HL-60 (cell line): Measurements from ENCODE around the gene PRAME.

Experiments
- DNase-seq, 2 experiments: peaks; one replicate each; pipeline ENCODE4 v3.0.0-alpha.2; 2010 to 2020; ENCODE audit warnings: low read depth in 1 of 2, low spot score in 1 of 2
- H3K27ac ChIP-seq: fragments of 250-450 bp; sonication (Bioruptor Pico); replicated peaks from 2 replicates; pipeline ENCODE4 v1.5.1; 2020; ENCODE audit warnings: mild to moderate bottlenecking, moderate library complexity
- H3K27me3 ChIP-seq: fragments of 250-450 bp; sonication (Bioruptor Pico); 2 replicates; pipeline ENCODE4 v1.5.1; 2021; ENCODE audit warnings: mild to moderate bottlenecking, moderate library complexity; ENCODE audit not compliant: insufficient read depth, poor library complexity, severe bottlenecking
- H3K4me3 ChIP-seq: replicated peaks from 2 replicates; pipeline ENCODE4 v1.5.1; 2011; ENCODE audit warnings: mild to moderate bottlenecking, control low read depth, low read length; ENCODE audit not compliant: insufficient read depth
- CTCF ChIP-seq: IDR thresholded peaks from one replicate; pipeline ENCODE4 v1.5.1; 2011; ENCODE audit warnings: low read length, control low read depth, inconsistent platforms; ENCODE audit not compliant: insufficient read depth
- GABPA ChIP-seq: IDR thresholded peaks from 2 replicates; pipeline ENCODE4 v1.6.1; 2012; ENCODE audit warnings: low read depth
- POLR2AphosphoS5 ChIP-seq: IDR thresholded peaks from 2 replicates; pipeline ENCODE4 v1.6.1; 2012; ENCODE audit warnings: low read depth
- REST ChIP-seq: IDR thresholded peaks from 2 replicates; pipeline ENCODE4 v1.6.1; 2012; ENCODE audit warnings: low read depth; ENCODE audit not compliant: insufficient replicate concordance
- SPI1 ChIP-seq: IDR thresholded peaks from 2 replicates; pipeline ENCODE4 v1.6.1; 2012; ENCODE audit warnings: low read depth, mild to moderate bottlenecking, borderline replicate concordance

PRAME gene

GRCh38 chr22:22558071-22558971 lies 744 bp downstream of the PRAME start:
- H3K27ac ChIP-seq, result peak overlapping the region; percentile 92
- no peaks in the 10 kb centered on the region for H3K27me3 ChIP-seq
- DNase-seq, result peak in 1 of 2 experiments; percentile 14
- TF ChIP-seq REST, result no peak
- no peak for TF ChIP-seq GABPA
- TF ChIP-seq SPI1, result no peak
- no peak for TF ChIP-seq POLR2AphosphoS5
- H3K4me3 ChIP-seq, result peak overlapping the region; percentile 53

GRCh38 chr22:22556995-22557925 lies 1.8 kb downstream of the PRAME start:
- peak in 1 of 2 experiments; percentile 87 for DNase-seq

More at GRCh38 chr22:22556995-22557925, 1.8 kb downstream of the PRAME start:
- Histone ChIP-seq H3K27me3 (no peaks in the 10 kb centered on the region), H3K4me3 (peak overlapping the region; percentile 57), H3K27ac (peak overlapping the region; percentile 93)
- no peak for TF ChIP-seq SPI1
- no peak for TF ChIP-seq POLR2AphosphoS5
- no peak for TF ChIP-seq CTCF
- peak; percentile 63 for TF ChIP-seq REST
